Fibroblast of the conjunctiva (primary cell): ENCODE results near the gene FERMT3.

Experiments
- DNase-seq: peaks from one replicate; pipeline ENCODE4 v3.0.0-alpha.2; 2010; ENCODE audit warnings: low read depth

The FERMT3 gene

DNA sequence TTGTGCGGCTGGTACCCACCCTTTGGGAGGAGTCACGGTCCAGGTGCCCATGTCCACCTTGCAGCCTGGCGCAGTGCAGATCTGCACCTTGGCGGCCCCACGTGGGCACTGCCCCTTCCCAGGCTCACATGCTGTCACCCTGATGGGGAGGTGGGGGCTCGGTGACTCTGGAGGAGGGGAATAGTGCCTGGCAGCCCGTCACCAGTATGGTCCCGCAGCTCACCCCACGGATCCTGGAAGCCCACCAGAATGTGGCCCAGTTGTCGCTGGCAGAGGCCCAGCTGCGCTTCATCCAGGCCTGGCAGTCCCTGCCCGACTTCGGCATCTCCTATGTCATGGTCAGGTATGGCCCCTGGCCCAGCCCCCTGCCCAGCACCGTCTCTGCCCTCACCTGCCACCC, 14.3 kb downstream of the FERMT3 start:
- DNase-seq: no peak

DNA sequence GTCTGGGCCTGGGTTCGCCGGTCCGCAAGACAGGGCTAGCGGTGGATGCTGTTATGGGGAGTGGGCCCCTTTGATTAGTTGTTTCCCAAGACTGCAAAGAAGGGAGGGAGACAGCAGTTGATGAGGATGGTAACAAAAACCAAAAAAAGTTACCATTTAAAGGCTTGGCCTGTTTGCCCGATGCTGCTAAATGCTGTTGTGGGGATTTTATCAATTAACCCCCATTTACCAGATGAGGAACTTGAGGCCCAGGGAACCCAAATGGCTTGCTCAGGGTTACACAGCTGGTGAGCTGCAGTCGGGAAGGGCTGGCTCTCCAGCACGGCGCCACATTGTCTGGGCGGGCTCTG, 16.1 kb downstream of the FERMT3 start:
- DNase-seq: no peak

DNA sequence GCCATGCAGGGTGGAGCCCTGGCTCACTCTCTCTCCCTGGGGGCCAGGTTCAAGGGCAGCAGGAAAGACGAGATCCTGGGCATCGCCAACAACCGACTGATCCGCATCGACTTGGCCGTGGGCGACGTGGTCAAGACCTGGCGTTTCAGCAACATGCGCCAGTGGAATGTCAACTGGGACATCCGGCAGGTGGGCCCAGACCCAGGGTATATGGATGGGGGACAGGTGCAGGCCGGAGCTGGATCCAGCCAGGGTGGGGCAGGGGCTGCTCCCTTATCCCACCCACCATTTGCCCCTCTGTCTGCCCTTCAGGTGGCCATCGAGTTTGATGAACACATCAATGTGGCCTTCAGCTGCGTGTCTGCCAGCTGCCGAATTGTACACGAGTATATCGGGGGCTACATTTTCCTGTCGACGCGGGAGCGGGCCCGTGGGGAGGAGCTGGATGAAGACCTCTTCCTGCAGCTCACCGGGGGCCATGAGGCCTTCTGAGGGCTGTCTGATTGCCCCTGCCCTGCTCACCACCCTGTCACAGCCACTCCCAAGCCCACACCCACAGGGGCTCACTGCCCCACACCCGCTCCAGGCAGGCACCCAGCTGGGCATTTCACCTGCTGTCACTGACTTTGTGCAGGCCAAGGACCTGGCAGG, 16.6 kb downstream of the FERMT3 start:
- no peak for DNase-seq

- DNase-seq: no peak
Measured at GRCh38 chr11:64224151-64224890, 17.8 kb downstream of the FERMT3 start.

DNA sequence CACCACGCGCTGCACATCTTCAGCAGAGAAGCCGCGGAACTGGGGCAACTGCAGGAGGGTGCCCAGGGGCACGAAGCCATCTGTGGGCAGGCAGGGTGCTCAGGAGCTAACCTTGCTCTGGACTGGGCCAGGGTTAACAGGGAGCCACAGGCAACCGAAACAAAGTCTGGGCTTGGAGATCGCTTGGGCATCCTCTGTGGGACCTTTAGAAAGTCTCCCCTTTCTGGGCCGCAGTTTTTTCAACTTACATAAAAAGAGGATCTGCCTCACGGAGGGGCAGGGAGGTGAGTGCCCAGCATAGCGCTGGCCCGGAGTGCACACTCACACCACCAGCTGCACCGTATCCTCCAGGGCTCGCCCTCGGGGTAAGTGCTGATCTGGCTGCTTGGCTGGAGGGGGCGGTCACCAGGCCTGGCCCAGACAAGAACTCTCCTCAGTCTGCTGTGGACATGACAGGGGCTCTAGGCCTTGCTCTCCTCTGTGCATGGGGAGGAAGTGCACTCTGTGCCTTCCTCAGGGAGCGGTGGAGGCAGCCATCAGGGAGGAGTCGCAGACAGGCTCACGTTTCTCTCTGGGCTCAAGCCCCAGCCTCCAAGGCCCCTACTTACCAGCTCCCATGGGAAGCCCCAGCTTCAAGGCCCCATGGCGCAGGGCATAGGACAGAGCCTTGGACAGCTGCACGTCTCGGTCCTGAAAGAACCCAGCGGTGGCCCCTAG, 18.5 kb downstream of the FERMT3 start:
- no peak for DNase-seq

DNA sequence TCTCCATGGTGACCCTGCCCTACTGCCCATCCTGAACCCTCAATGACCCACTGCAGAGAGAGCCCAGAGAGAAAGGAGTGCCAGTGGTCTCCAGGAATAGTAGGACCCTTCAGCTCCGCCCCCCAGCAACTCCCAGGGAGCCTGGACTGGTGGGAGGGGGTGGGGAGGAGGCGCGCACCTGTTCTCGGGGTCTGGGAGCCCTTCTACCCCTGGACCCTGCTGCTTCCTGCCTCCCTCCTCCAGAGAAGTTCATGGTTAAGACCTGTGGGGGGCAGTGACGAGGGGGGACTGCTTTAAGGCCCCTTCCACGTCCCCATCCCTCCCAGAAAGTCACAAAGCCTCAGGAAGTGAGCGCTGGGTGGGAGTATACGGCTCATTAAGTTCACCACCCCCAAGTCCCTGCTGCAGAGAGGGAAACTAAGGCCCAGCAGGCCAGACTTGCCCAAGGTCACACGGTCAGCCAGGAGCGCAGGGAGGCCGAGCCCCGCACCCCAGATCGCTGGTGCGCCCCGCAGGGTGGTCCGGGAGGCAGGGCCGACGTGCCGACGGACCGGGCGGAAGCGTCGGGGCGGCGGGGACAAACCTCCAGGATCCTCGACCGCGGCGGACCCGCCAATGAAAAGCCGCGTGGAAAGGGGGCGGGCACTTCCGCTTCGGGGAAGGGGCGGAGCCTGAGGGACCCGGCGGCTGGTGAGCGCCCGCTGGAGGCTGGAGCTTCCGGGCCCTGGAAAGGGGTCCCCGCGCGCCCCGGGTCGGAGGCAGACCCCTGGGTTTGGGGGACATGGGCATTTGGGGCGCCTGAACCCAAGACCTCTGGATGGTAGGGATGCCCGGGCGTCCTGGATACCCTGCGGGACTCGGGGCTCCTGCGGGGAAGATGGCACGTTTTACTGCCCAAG, 19.3 kb downstream of the FERMT3 start, which contains the start of the genes NUDT22 and TRPT1:
TSS of gene NUDT22 (plus strand) at position 667 of the 899 bp plus-strand sequence. CDS start 379 bp downstream, outside the sequence.
TSS of gene TRPT1 (minus strand) at position 579 of the 899 bp plus-strand sequence. CDS start at position 253, 326 bp downstream.
- peak; percentile 47 for DNase-seq

- DNase-seq: no peak
Measured at GRCh38 chr11:64226507-64227051, 20.1 kb downstream of the FERMT3 start.

GRCh38 chr11:64227405-64227956, 21.0 kb downstream of the FERMT3 start:
- no peak for DNase-seq

- no peak for DNase-seq
Measured at GRCh38 chr11:64229090-64229743, 22.7 kb downstream of the FERMT3 start.

DNA sequence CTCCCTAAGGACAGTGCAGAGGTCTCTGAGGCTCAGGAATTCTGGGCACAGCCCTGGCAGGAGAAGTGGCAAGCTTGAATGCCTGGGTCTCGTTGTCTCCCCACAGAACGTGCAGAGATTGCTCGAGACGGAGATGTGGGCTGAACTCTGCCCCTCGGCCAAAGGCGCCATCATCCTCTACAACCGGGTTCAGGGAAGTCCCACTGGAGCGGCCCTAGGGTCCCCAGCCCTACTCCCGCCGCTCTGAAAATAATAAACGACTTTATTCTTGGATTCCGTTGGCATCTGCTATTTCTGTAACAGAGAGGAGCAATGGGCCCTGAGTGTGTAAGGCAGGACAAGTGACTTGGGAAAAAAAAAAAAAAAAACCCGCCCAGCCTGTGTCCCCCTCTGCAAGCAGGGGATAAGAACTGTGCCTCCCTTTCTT, 23.2 kb downstream of the FERMT3 start:
- DNase-seq: no peak

GRCh38 chr11:64230171-64230984, 23.9 kb downstream of the FERMT3 start, which contains the start of gene DNAJC4:
Gene DNAJC4 (plus strand): TSS chr11:64230548. CDS start chr11:64230855, 307 bp downstream.
- DNase-seq: peak; percentile 79

DNA sequence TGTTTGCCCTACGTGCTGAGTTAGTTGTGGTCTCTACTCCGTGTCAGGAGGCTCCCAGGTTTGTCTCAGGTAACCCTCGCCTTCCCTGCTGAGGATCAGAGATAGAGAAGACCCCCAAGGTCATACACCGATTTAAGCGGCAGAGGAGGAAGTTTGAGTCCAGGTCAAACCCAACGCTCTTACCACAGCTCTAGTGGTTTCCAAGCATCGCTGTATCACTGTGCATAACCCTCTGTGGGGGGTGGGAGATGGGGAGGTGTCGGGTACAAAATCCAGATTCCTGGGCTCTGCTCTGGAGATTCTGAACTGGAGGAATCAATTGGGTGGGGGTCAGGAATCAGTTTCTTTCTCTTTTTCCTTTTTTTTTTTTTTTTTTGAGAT, 24.5 kb downstream of the FERMT3 start:
- DNase-seq: no peak

GRCh38 chr11:64231546-64231945, 25.0 kb downstream of the FERMT3 start:
- DNase-seq: no peak

GRCh38 chr11:64232182-64232966, 25.9 kb downstream of the FERMT3 start:
- no peak for DNase-seq

GRCh38 chr11:64232967-64233315, 26.4 kb downstream of the FERMT3 start:
- no peak for DNase-seq

- no peak for DNase-seq
Measured at GRCh38 chr11:64233913-64234586, 27.5 kb downstream of the FERMT3 start, which contains the start of gene VEGFB. Gene VEGFB (plus strand): TSS chr11:64234584. CDS start chr11:64234834, 250 bp downstream.

GRCh38 chr11:64234647-64235379, 28.3 kb downstream of the FERMT3 start:
- DNase-seq: no peak
